NCI-H2029 (cell line): Measurements from ENCODE around the gene PPP1CA.

Experiments
- DNase-seq: peaks from one replicate; lab custom pipeline; 2025; lab: John Stamatoyannopoulos, UW

PPP1CA gene

DNA sequence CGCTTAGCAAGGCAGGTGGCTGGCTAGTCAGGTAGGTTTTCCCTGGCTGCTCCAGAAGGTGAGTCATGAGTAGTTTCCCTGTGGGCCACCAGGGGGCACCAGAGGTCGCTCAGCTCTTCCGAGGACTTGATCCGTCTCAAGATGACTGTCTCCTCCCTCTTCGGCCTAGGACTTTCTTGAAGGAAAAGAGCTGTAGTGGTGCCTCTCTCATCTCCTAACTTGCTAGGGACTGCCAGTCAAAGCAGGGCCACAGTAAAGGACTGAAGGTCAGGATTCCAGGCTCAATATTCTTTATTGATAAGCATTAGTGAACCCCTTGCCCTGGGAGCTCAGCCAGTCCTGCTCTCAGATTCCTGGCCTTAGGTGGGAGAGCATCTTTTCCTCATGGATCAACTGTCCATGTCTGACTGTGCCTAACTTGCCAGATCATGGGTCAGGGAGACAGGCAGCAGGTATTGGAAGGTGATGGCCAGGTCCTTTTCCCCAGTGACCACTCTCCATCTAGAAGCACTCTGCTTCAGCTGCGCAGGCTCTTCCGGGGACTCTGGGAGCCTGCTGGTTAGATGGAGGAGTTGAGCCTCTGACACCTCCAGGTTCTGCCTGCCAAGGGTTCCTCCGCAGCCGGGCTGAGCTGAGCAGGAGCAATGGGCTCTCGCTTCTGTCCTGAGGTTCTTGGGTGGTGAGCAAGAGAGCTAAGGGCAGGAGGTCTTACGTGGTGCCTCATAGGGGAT is 50.2 kb downstream of the PPP1CA start:
- DNase-seq, result peak; percentile 43

DNA sequence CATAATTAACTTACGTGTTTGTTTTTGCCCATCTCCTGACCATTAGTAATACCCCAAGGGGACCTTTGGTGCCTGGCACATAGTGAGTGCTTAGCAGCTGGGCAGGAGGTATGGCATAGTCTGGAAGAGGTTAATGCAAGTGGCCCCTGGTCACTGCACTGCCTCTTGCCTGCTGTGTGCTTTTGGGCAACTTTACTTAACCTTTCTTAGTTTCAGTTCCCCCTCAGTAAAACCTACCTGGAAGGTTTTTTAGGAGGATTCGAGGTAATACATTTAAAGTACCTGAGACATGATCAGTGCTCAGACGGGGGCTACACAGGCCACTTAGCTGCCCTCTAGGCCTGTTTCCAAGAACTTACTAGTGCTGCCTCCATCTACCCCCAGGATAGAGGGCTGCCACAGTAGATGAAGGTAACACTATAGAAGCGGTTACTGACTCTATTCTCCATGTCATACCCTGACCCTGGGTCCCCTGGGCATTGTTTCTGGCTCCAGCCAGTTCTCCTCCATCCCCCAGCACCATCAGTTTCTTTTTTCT is 51.7 kb downstream of the PPP1CA start:
- DNase-seq, result no peak

DNA sequence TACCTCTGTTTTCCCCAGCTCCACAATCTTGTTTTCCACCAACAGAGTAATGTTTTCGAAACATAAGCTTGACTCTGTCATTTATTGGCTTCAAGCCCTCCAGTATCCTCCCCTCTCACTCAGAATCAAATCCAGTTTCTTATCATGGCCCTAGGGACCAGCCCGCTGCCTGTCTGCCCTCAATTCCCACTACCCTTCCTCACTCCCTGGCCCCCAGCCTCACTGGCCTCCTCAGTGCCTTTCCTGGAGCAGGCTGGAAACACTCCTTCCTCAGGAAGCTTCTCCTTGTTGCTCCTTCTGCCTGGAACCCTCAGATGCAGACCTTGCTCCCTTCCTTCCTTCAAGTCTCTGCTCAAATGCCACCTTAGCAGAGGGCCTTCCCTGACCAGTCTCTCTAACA is 52.2 kb downstream of the PPP1CA start:
- DNase-seq, result no peak

- DNase-seq, result no peak
Measured at GRCh38 chr11:67349036-67349435, 52.6 kb downstream of the PPP1CA start.
